WTC11 (cell line): ENCODE measurements around the gene STRA8. TPM values are rescaled to one million over a fixed set of nuclear protein-coding genes. Genes with fewer than 3 reads are reported as not detected.

Experiments used
- ATAC-seq: fragments of 200-7000 bp; cut with Tn5 transposase; 2 replicates; pipeline ENCODE4 v1.10.0; 2021; ENCODE audit warnings: mild to moderate bottlenecking, moderate library complexity
- CTCF ChIA-PET: fragments of 300-600 bp; sonication (Branson Sonifier 250); formaldehyde crosslinking; loops from one replicate; lab custom pipeline; 2021; ENCODE audit warnings: antibody characterized with exemption; lab: Charles Lee
- POLR2A ChIA-PET: fragments of 350-600 bp; sonication (Branson Sonifier 250); formaldehyde crosslinking; loops from one replicate; lab custom pipeline; 2021; ENCODE audit warnings: antibody characterized with exemption; lab: Charles Lee
- DNase-seq: peaks from one replicate; pipeline ENCODE4 v3.0.0; 2021; ENCODE audit warnings: low spot score
- H3K27ac Mint-ChIP-seq: 2 replicates; pipeline ENCODE4 v1.8.0; 2021; ENCODE audit warnings: mixed read lengths
- H3K27me3 Mint-ChIP-seq: 2 replicates; pipeline ENCODE4 v1.8.0; 2021; ENCODE audit warnings: low read depth, mild to moderate bottlenecking, moderate library complexity, mixed read lengths
- H3K36me3 Mint-ChIP-seq: 2 replicates; pipeline ENCODE4 v1.8.0; 2021; ENCODE audit warnings: mixed read lengths
- H3K4me1 Mint-ChIP-seq: 2 replicates; pipeline ENCODE4 v1.8.0; 2022; ENCODE audit warnings: mixed read lengths
- H3K4me3 Mint-ChIP-seq: 2 replicates; pipeline ENCODE4 v1.8.0; 2021; ENCODE audit warnings: mild to moderate bottlenecking, moderate library complexity, mixed read lengths
- H3K9me3 Mint-ChIP-seq: 2 replicates; pipeline ENCODE4 v1.8.0; 2021; ENCODE audit warnings: mixed read lengths
- ATF3 ChIP-seq: sonication (generic); formaldehyde crosslinking; conservative IDR thresholded peaks from 2 replicates; pipeline ENCODE4 v1.8.1; 2022; ENCODE audit warnings: mild to moderate bottlenecking, missing genetic modification reagents
- CDX4 ChIP-seq: fragments of 250-450 bp; sonication (Bioruptor Pico); IDR thresholded peaks from 2 replicates; pipeline ENCODE4 v1.9.0; 2021; ENCODE audit warnings: moderate library complexity, mild to moderate bottlenecking, inconsistent platforms, borderline replicate concordance
- CREM ChIP-seq: sonication (generic); formaldehyde crosslinking; IDR thresholded peaks from 2 replicates; pipeline ENCODE4 v1.8.1; 2022; ENCODE audit warnings: mild to moderate bottlenecking, missing genetic modification reagents, moderate library complexity
- ELF4 ChIP-seq: sonication (generic); formaldehyde crosslinking; IDR thresholded peaks from 2 replicates; pipeline ENCODE4 v1.8.1; 2022; ENCODE audit warnings: low read depth, mild to moderate bottlenecking, moderate library complexity, missing genetic modification reagents
- ESRRA ChIP-seq: sonication (generic); formaldehyde crosslinking; IDR thresholded peaks from 2 replicates; pipeline ENCODE4 v1.8.1; 2022; ENCODE audit warnings: mild to moderate bottlenecking, missing genetic modification reagents, borderline replicate concordance
- ETV6 ChIP-seq: sonication (generic); formaldehyde crosslinking; IDR thresholded peaks from 2 replicates; pipeline ENCODE4 v1.8.1; 2022; ENCODE audit warnings: mild to moderate bottlenecking, missing genetic modification reagents
- FOXJ3 ChIP-seq: sonication (generic); formaldehyde crosslinking; IDR thresholded peaks from 2 replicates; pipeline ENCODE4 v1.9.0; 2021; ENCODE audit warnings: missing genetic modification reagents, mild to moderate bottlenecking, borderline replicate concordance
- FOXK1 ChIP-seq: sonication (generic); formaldehyde crosslinking; IDR thresholded peaks from 2 replicates; pipeline ENCODE4 v1.8.0; 2022; ENCODE audit warnings: mild to moderate bottlenecking, moderate library complexity, missing genetic modification reagents
- FOXP1 ChIP-seq: sonication (generic); formaldehyde crosslinking; IDR thresholded peaks from 2 replicates; pipeline ENCODE4 v1.8.0; 2022; ENCODE audit warnings: missing genetic modification reagents, mild to moderate bottlenecking, moderate library complexity, borderline replicate concordance
- HMGA2 ChIP-seq: fragments of 250-450 bp; sonication (Bioruptor Pico); IDR thresholded peaks from 2 replicates; pipeline ENCODE4 v1.4.0; 2021; ENCODE audit warnings: mild to moderate bottlenecking, moderate library complexity
- HMGXB4 ChIP-seq: sonication (generic); formaldehyde crosslinking; IDR thresholded peaks from 2 replicates; pipeline ENCODE4 v1.8.1; 2023; ENCODE audit warnings: mild to moderate bottlenecking, moderate library complexity, missing genetic modification reagents
- JAZF1 ChIP-seq: fragments of 250-450 bp; sonication (Bioruptor Pico); IDR thresholded peaks from 2 replicates; pipeline ENCODE4 v1.9.0; 2021; ENCODE audit warnings: moderate library complexity, mild to moderate bottlenecking, inconsistent platforms
- KAT7 ChIP-seq: sonication (generic); formaldehyde crosslinking; IDR thresholded peaks from 2 replicates; pipeline ENCODE4 v1.8.1; 2023; ENCODE audit warnings: missing genetic modification reagents, mild to moderate bottlenecking, borderline replicate concordance
- MYBL2 ChIP-seq: sonication (generic); formaldehyde crosslinking; IDR thresholded peaks from 2 replicates; pipeline ENCODE4 v1.8.1; 2023; ENCODE audit warnings: mild to moderate bottlenecking, moderate library complexity, missing genetic modification reagents
- NR1H2 ChIP-seq: sonication (generic); formaldehyde crosslinking; IDR thresholded peaks from 2 replicates; pipeline ENCODE4 v1.9.0; 2021; ENCODE audit warnings: mild to moderate bottlenecking, moderate library complexity, missing genetic modification reagents
- RELA ChIP-seq: sonication (generic); formaldehyde crosslinking; IDR thresholded peaks from 2 replicates; pipeline ENCODE4 v1.8.1; 2022; ENCODE audit warnings: missing genetic modification reagents, mild to moderate bottlenecking, borderline replicate concordance
- STAT6 ChIP-seq: sonication (generic); formaldehyde crosslinking; conservative IDR thresholded peaks from 2 replicates; pipeline ENCODE4 v1.8.1; 2023; ENCODE audit warnings: mild to moderate bottlenecking, low read depth, missing genetic modification reagents, moderate library complexity
- TEAD4 ChIP-seq: sonication (generic); formaldehyde crosslinking; IDR thresholded peaks from 2 replicates; pipeline ENCODE4 v1.8.0; 2022; ENCODE audit warnings: mild to moderate bottlenecking, missing genetic modification reagents
- TP53 ChIP-seq: sonication (generic); formaldehyde crosslinking; IDR thresholded peaks from 2 replicates; pipeline ENCODE4 v1.8.1; 2023; ENCODE audit warnings: mild to moderate bottlenecking, missing genetic modification reagents
- ZNF138 ChIP-seq: sonication (generic); formaldehyde crosslinking; conservative IDR thresholded peaks from 2 replicates; pipeline ENCODE4 v1.8.1; 2022; ENCODE audit warnings: mild to moderate bottlenecking, moderate library complexity, missing genetic modification reagents
- ZNF219 ChIP-seq: sonication (generic); formaldehyde crosslinking; IDR thresholded peaks from 2 replicates; pipeline ENCODE4 v1.8.0; 2023; ENCODE audit warnings: missing genetic modification reagents, mild to moderate bottlenecking, borderline replicate concordance
- ZNF281 ChIP-seq: sonication (generic); formaldehyde crosslinking; IDR thresholded peaks from 2 replicates; pipeline ENCODE4 v1.8.0; 2023; ENCODE audit warnings: mild to moderate bottlenecking, missing genetic modification reagents
- ZNF416 ChIP-seq: fragments of 250-450 bp; sonication (Bioruptor Pico); IDR thresholded peaks from 2 replicates; pipeline ENCODE4 v1.9.0; 2021; ENCODE audit warnings: mild to moderate bottlenecking, inconsistent platforms
- ZSCAN18 ChIP-seq: fragments of 250-450 bp; sonication (Bioruptor Pico); IDR thresholded peaks from 2 replicates; pipeline ENCODE4 v2.1.2; 2022; ENCODE audit warnings: mild to moderate bottlenecking, moderate library complexity
- total RNA-seq: library from RNA; stranded (reverse); gene quantifications from 3 replicates; pipeline ENCODE4 v1.2.3, GENCODE V29; 2021

Gene STRA8
- total RNA-seq, 1 experiment from 2014 or later = not detected

GRCh38 chr7:135201350-135201749, 32.3 kb upstream of the STRA8 start:
- Mint-ChIP-seq H3K9me3 (no peaks in the 10 kb centered on the region), H3K4me3 (no peak overlapping the region), H3K36me3 (peaks cover 13% of the 10 kb centered on the region), H3K27ac (no peak overlapping the region), H3K4me1 (peaks cover 16% of the 10 kb centered on the region), H3K27me3 (no peaks in the 10 kb centered on the region)
- DNase-seq (no peak), ATAC-seq (no peak)
- ChIA-PET POLR2A (no interaction called here), CTCF (no interaction called here)
- TF ChIP-seq ZSCAN18 (CRISPR knock-in tag) = no peak
- no peak for TF ChIP-seq ZNF219 (CRISPR knock-in tag)
- no peak for TF ChIP-seq TP53 (CRISPR knock-in tag)
- no peak for TF ChIP-seq FOXP1 (CRISPR knock-in tag)
- TF ChIP-seq MYBL2 (CRISPR knock-in tag) = no peak
- TF ChIP-seq ZNF281 = no peak
- TF ChIP-seq HMGXB4 (CRISPR knock-in tag) = no peak
- no peak for TF ChIP-seq TEAD4 (CRISPR knock-in tag)
- TF ChIP-seq HMGA2 (CRISPR knock-in tag) = no peak

- ATAC-seq (no peak), DNase-seq (no peak)
- Mint-ChIP-seq H3K36me3 (peaks cover 6% of the 10 kb centered on the region; the same call in 1 of the 2 replicates), H3K4me1 (peaks cover 20% of the 10 kb centered on the region), H3K9me3 (no peaks in the 10 kb centered on the region), H3K27ac (0 out of 2 replicates have a peak overlapping the region, but pooled peaks have one; percentile 18), H3K27me3 (no peaks in the 10 kb centered on the region), H3K4me3 (no peak overlapping the region)
- ChIA-PET POLR2A (no interaction called here), CTCF (interaction anchor here (1.1 kb wide), 1 partner anchor 34 kb away, joined by 4 read pairs; the partner anchor contains the start of gene CYREN)
- TF ChIP-seq RELA = no peak
- no peak for TF ChIP-seq ZNF416 (CRISPR knock-in tag)
- TF ChIP-seq ETV6 (CRISPR knock-in tag) = no peak
- no peak for TF ChIP-seq JAZF1 (CRISPR knock-in tag)
- TF ChIP-seq FOXK1 = no peak
- TF ChIP-seq ZNF138 (CRISPR knock-in tag) = no peak
- no peak for TF ChIP-seq CREM (CRISPR knock-in tag)
- TF ChIP-seq NR1H2 = no peak
- no peak for TF ChIP-seq CDX4 (CRISPR knock-in tag)
- TF ChIP-seq FOXJ3 (CRISPR knock-in tag) = no peak
- TF ChIP-seq KAT7 = no peak
- no peak for TF ChIP-seq STAT6 (CRISPR knock-in tag)
- TF ChIP-seq ATF3 (CRISPR knock-in tag) = no peak
- TF ChIP-seq ZNF281 = no peak
- TF ChIP-seq ELF4 (CRISPR knock-in tag) = no peak
- no peak for TF ChIP-seq ESRRA (CRISPR knock-in tag)
These were observed 29.3 kb upstream of the STRA8 start for GRCh38 chr7:135204341-135204749.
